ENCODE measurements around the gene ANGEL2.
"Not testable (repeated sequence)": the region's sequence is repeated elsewhere in the genome, so short reads cannot be mapped to it uniquely, and the experiment has no call there.

Gene ANGEL2

GRCh38 chr1:212964993-212965392 is 50.7 kb downstream of the ANGEL2 start:
- H3K36me3 ChIP-seq (ENCODE audit: control insufficient read depth in 1 of 2, insufficient read depth in 2 of 2, low read length in 2 of 2); H3K9ac ChIP-seq (ENCODE audit: low read depth in 1 of 2, low read length in 2 of 2); H3K27me3 ChIP-seq (ENCODE audit: control insufficient read depth in 1 of 2, insufficient read depth in 2 of 2, low read length in 2 of 2); H3K4me3 ChIP-seq (ENCODE audit: low read depth in 1 of 2, low read length in 2 of 2); H3K4me1 ChIP-seq (ENCODE audit: control insufficient read depth in 1 of 2, insufficient read depth in 2 of 2, low read length in 2 of 2); H3K27ac ChIP-seq (ENCODE audit: low read depth, low read length); H3K9me3 ChIP-seq (ENCODE audit: control insufficient read depth in 1 of 2, low read length in 2 of 2): not testable (repeated sequence)

- H3K27ac ChIP-seq (ENCODE audit: low read depth, low read length), result no peak overlapping the region
- no peaks in the 10 kb centered on the region for H3K27me3 ChIP-seq (ENCODE audit: control insufficient read depth in 1 of 2, insufficient read depth in 2 of 2, low read length in 2 of 2)
- H3K4me1 ChIP-seq (ENCODE audit: control insufficient read depth in 1 of 2, insufficient read depth in 2 of 2, low read length in 2 of 2), result no peaks in the 10 kb centered on the region
These were observed 51.6 kb downstream of the ANGEL2 start for GRCh38 chr1:212964102-212964501.

GRCh38 chr1:212962509-212962908 is 53.2 kb downstream of the ANGEL2 start:
- H3K4me1 ChIP-seq (ENCODE audit: control insufficient read depth in 1 of 2, insufficient read depth in 2 of 2, low read length in 2 of 2), result no peaks in the 10 kb centered on the region
- no peaks in the 10 kb centered on the region for H3K27me3 ChIP-seq (ENCODE audit: control insufficient read depth in 1 of 2, insufficient read depth in 2 of 2, low read length in 2 of 2)
- H3K9ac ChIP-seq (ENCODE audit: low read depth in 1 of 2, low read length in 2 of 2), result no peak overlapping the region
- H3K4me3 ChIP-seq (ENCODE audit: low read depth in 1 of 2, low read length in 2 of 2), result no peak overlapping the region
- H3K36me3 ChIP-seq (ENCODE audit: control insufficient read depth in 1 of 2, insufficient read depth in 2 of 2, low read length in 2 of 2), result no peaks in the 10 kb centered on the region
- H3K27ac ChIP-seq (ENCODE audit: low read depth, low read length), result no peak overlapping the region
- H3K9me3 ChIP-seq (ENCODE audit: control insufficient read depth in 1 of 2, low read length in 2 of 2), result no peaks in the 10 kb centered on the region

More at GRCh38 chr1:212964102-212964501, 51.6 kb downstream of the ANGEL2 start:
- Histone ChIP-seq H3K36me3 (ENCODE audit: control insufficient read depth in 1 of 2, insufficient read depth in 2 of 2, low read length in 2 of 2) (no peaks in the 10 kb centered on the region), H3K9ac (ENCODE audit: low read depth in 1 of 2, low read length in 2 of 2) (no peak overlapping the region), H3K9me3 (ENCODE audit: control insufficient read depth in 1 of 2, low read length in 2 of 2) (no peaks in the 10 kb centered on the region), H3K4me3 (ENCODE audit: low read depth in 1 of 2, low read length in 2 of 2) (no peak overlapping the region)

- Histone ChIP-seq H3K27ac (ENCODE audit: low read depth, low read length) (no peak overlapping the region), H3K4me1 (ENCODE audit: control insufficient read depth in 1 of 2, insufficient read depth in 2 of 2, low read length in 2 of 2) (no peaks in the 10 kb centered on the region), H3K9me3 (ENCODE audit: control insufficient read depth in 1 of 2, low read length in 2 of 2) (no peaks in the 10 kb centered on the region), H3K36me3 (ENCODE audit: control insufficient read depth in 1 of 2, insufficient read depth in 2 of 2, low read length in 2 of 2) (no peaks in the 10 kb centered on the region), H3K4me3 (ENCODE audit: low read depth in 1 of 2, low read length in 2 of 2) (no peak overlapping the region), H3K27me3 (ENCODE audit: control insufficient read depth in 1 of 2, insufficient read depth in 2 of 2, low read length in 2 of 2) (no peaks in the 10 kb centered on the region), H3K9ac (ENCODE audit: low read depth in 1 of 2, low read length in 2 of 2) (no peak overlapping the region)
These were observed 54.7 kb downstream of the ANGEL2 start for GRCh38 chr1:212960932-212961331.

GRCh38 chr1:212959266-212960220 is 56.1 kb downstream of the ANGEL2 start:
- Histone ChIP-seq H3K27me3 (ENCODE audit: control insufficient read depth in 1 of 2, insufficient read depth in 2 of 2, low read length in 2 of 2) (no peaks in the 10 kb centered on the region), H3K9me3 (ENCODE audit: control insufficient read depth in 1 of 2, low read length in 2 of 2) (no peaks in the 10 kb centered on the region), H3K9ac (ENCODE audit: low read depth in 1 of 2, low read length in 2 of 2) (no peak overlapping the region), H3K4me3 (ENCODE audit: low read depth in 1 of 2, low read length in 2 of 2) (no peak overlapping the region), H3K27ac (ENCODE audit: low read depth, low read length) (no peak overlapping the region), H3K36me3 (ENCODE audit: control insufficient read depth in 1 of 2, insufficient read depth in 2 of 2, low read length in 2 of 2) (no peaks in the 10 kb centered on the region), H3K4me1 (ENCODE audit: control insufficient read depth in 1 of 2, insufficient read depth in 2 of 2, low read length in 2 of 2) (no peaks in the 10 kb centered on the region)

GRCh38 chr1:212958175-212958574 is 57.5 kb downstream of the ANGEL2 start:
- Histone ChIP-seq H3K9ac (ENCODE audit: low read depth in 1 of 2, low read length in 2 of 2) (no peak overlapping the region), H3K27ac (ENCODE audit: low read depth, low read length) (no peak overlapping the region), H3K4me3 (ENCODE audit: low read depth in 1 of 2, low read length in 2 of 2) (no peak overlapping the region), H3K9me3 (ENCODE audit: control insufficient read depth in 1 of 2, low read length in 2 of 2) (no peaks in the 10 kb centered on the region), H3K4me1 (ENCODE audit: control insufficient read depth in 1 of 2, insufficient read depth in 2 of 2, low read length in 2 of 2) (no peaks in the 10 kb centered on the region), H3K27me3 (ENCODE audit: control insufficient read depth in 1 of 2, insufficient read depth in 2 of 2, low read length in 2 of 2) (no peaks in the 10 kb centered on the region), H3K36me3 (ENCODE audit: control insufficient read depth in 1 of 2, insufficient read depth in 2 of 2, low read length in 2 of 2) (no peaks in the 10 kb centered on the region)

- H3K9me3 ChIP-seq (ENCODE audit: control insufficient read depth in 1 of 2, low read length in 2 of 2), result no peaks in the 10 kb centered on the region
- H3K9ac ChIP-seq (ENCODE audit: low read depth in 1 of 2, low read length in 2 of 2), result no peak overlapping the region
- no peak overlapping the region for H3K4me3 ChIP-seq (ENCODE audit: low read depth in 1 of 2, low read length in 2 of 2)
- no peak overlapping the region for H3K27ac ChIP-seq (ENCODE audit: low read depth, low read length)
- no peaks in the 10 kb centered on the region for H3K27me3 ChIP-seq (ENCODE audit: control insufficient read depth in 1 of 2, insufficient read depth in 2 of 2, low read length in 2 of 2)
- H3K4me1 ChIP-seq (ENCODE audit: control insufficient read depth in 1 of 2, insufficient read depth in 2 of 2, low read length in 2 of 2), result no peaks in the 10 kb centered on the region
- H3K36me3 ChIP-seq (ENCODE audit: control insufficient read depth in 1 of 2, insufficient read depth in 2 of 2, low read length in 2 of 2), result no peaks in the 10 kb centered on the region
These were observed 58.1 kb downstream of the ANGEL2 start for GRCh38 chr1:212957546-212957945.

GRCh38 chr1:212955961-212956620 is 59.6 kb downstream of the ANGEL2 start:
- Histone ChIP-seq H3K9me3 (ENCODE audit: control insufficient read depth in 1 of 2, low read length in 2 of 2) (no peaks in the 10 kb centered on the region), H3K4me1 (ENCODE audit: control insufficient read depth in 1 of 2, insufficient read depth in 2 of 2, low read length in 2 of 2) (peaks cover under 1 to 5% of the 10 kb centered on the region in 2 donors), H3K4me3 (ENCODE audit: low read depth in 1 of 2, low read length in 2 of 2) (no peak overlapping the region), H3K27ac (ENCODE audit: low read depth, low read length) (no peak overlapping the region), H3K9ac (ENCODE audit: low read depth in 1 of 2, low read length in 2 of 2) (no peak overlapping the region), H3K27me3 (ENCODE audit: control insufficient read depth in 1 of 2, insufficient read depth in 2 of 2, low read length in 2 of 2) (peaks cover 6 to 12% of the 10 kb centered on the region in 2 donors), H3K36me3 (ENCODE audit: control insufficient read depth in 1 of 2, insufficient read depth in 2 of 2, low read length in 2 of 2) (no peaks in the 10 kb centered on the region)

GRCh38 chr1:212955098-212955497 is 60.6 kb downstream of the ANGEL2 start:
- peaks cover 14 to 18% of the 10 kb centered on the region in 2 donors for H3K27me3 ChIP-seq (ENCODE audit: control insufficient read depth in 1 of 2, insufficient read depth in 2 of 2, low read length in 2 of 2)
- peaks cover 5 to 11% of the 10 kb centered on the region in 2 donors for H3K4me1 ChIP-seq (ENCODE audit: control insufficient read depth in 1 of 2, insufficient read depth in 2 of 2, low read length in 2 of 2)
- no peak overlapping the region for H3K27ac ChIP-seq (ENCODE audit: low read depth, low read length)
- H3K9me3 ChIP-seq (ENCODE audit: control insufficient read depth in 1 of 2, low read length in 2 of 2), result no peaks in the 10 kb centered on the region
- no peaks in the 10 kb centered on the region for H3K36me3 ChIP-seq (ENCODE audit: control insufficient read depth in 1 of 2, insufficient read depth in 2 of 2, low read length in 2 of 2)
- H3K4me3 ChIP-seq (ENCODE audit: low read depth in 1 of 2, low read length in 2 of 2), result no peak overlapping the region
- no peak overlapping the region for H3K9ac ChIP-seq (ENCODE audit: low read depth in 1 of 2, low read length in 2 of 2)

GRCh38 chr1:212954514-212954913 is 61.2 kb downstream of the ANGEL2 start:
- no peaks in the 10 kb centered on the region for H3K9me3 ChIP-seq (ENCODE audit: control insufficient read depth in 1 of 2, low read length in 2 of 2)
- H3K4me3 ChIP-seq (ENCODE audit: low read depth in 1 of 2, low read length in 2 of 2), result no peak overlapping the region
- peaks cover 15 to 24% of the 10 kb centered on the region in 2 donors for H3K27me3 ChIP-seq (ENCODE audit: control insufficient read depth in 1 of 2, insufficient read depth in 2 of 2, low read length in 2 of 2)
- no peak overlapping the region for H3K9ac ChIP-seq (ENCODE audit: low read depth in 1 of 2, low read length in 2 of 2)
- no peak overlapping the region for H3K27ac ChIP-seq (ENCODE audit: low read depth, low read length)
- no peaks in the 10 kb centered on the region for H3K36me3 ChIP-seq (ENCODE audit: control insufficient read depth in 1 of 2, insufficient read depth in 2 of 2, low read length in 2 of 2)
- peaks cover 5 to 11% of the 10 kb centered on the region in 2 donors for H3K4me1 ChIP-seq (ENCODE audit: control insufficient read depth in 1 of 2, insufficient read depth in 2 of 2, low read length in 2 of 2)
